Esophagus mucosa (tissue), 1 donor: ENCODE results near the gene PKD1L1. TPM values are rescaled to one million over a fixed set of nuclear protein-coding genes. Genes with fewer than 3 reads are reported as not detected.

Experiments
- ATAC-seq: fragments of 200-7000 bp; cut with Tn5 transposase; one replicate; pipeline ENCODE4 v1.9.1; 2020
- total RNA-seq: library from RNA; stranded (reverse); gene quantifications from one replicate; pipeline ENCODE4 v1.2.4, GENCODE V29; 2023
- donor health status: DM: yes; HTN: yes; CAD: no.

PKD1L1 gene
- total RNA-seq, 1 donor from 2014 or later: 0.36 TPM

GRCh38 chr7:47875998-47876744 lies 72.1 kb downstream of the PKD1L1 start:
- ATAC-seq: no peak

GRCh38 chr7:47875406-47875805 lies 72.9 kb downstream of the PKD1L1 start:
- ATAC-seq: no peak

- ATAC-seq: no peak
Measured at GRCh38 chr7:47873762-47874161, 74.5 kb downstream of the PKD1L1 start.

- no peak for ATAC-seq
Measured at GRCh38 chr7:47867286-47867685, 81.0 kb downstream of the PKD1L1 start.

- ATAC-seq: no peak
Measured at GRCh38 chr7:47866120-47866519, 82.1 kb downstream of the PKD1L1 start.

GRCh38 chr7:47852330-47853245 lies 95.7 kb downstream of the PKD1L1 start:
- ATAC-seq: no peak

- no peak for ATAC-seq
Measured at GRCh38 chr7:47847207-47847606, 101.1 kb downstream of the PKD1L1 start.

GRCh38 chr7:47846138-47846836 lies 102.0 kb downstream of the PKD1L1 start:
- peak; percentile 48 for ATAC-seq

GRCh38 chr7:47844311-47844710 lies 104.0 kb downstream of the PKD1L1 start:
- ATAC-seq: no peak

GRCh38 chr7:47843291-47843690 lies 105.0 kb downstream of the PKD1L1 start:
- ATAC-seq: no peak

GRCh38 chr7:47839381-47839780 lies 108.9 kb downstream of the PKD1L1 start:
- ATAC-seq: no peak

- ATAC-seq: no peak
Measured at GRCh38 chr7:47837826-47838225, 110.4 kb downstream of the PKD1L1 start.

GRCh38 chr7:47836503-47837202 lies 111.6 kb downstream of the PKD1L1 start:
- ATAC-seq: no peak

GRCh38 chr7:47836080-47836479 lies 112.2 kb downstream of the PKD1L1 start:
- ATAC-seq: no peak

GRCh38 chr7:47833211-47833610 lies 115.1 kb downstream of the PKD1L1 start:
- peak; percentile 22 for ATAC-seq

GRCh38 chr7:47832105-47832715 lies 116.1 kb downstream of the PKD1L1 start:
- no peak for ATAC-seq

GRCh38 chr7:47830015-47830414 lies 118.3 kb downstream of the PKD1L1 start:
- no peak for ATAC-seq

GRCh38 chr7:47827871-47828270 lies 120.4 kb downstream of the PKD1L1 start:
- no peak for ATAC-seq

GRCh38 chr7:47827351-47827756 lies 120.9 kb downstream of the PKD1L1 start:
- ATAC-seq: peak; percentile 20

- ATAC-seq: no peak
Measured at GRCh38 chr7:47826754-47827153, 121.5 kb downstream of the PKD1L1 start.

- no peak for ATAC-seq
Measured at GRCh38 chr7:47819607-47819920, 128.7 kb downstream of the PKD1L1 start.
